LoVo (cell line): ENCODE results near the gene P3H2.

Experiments
- DNase-seq: peaks from one replicate; pipeline ENCODE4 v3.0.0-alpha.2; 2016; ENCODE audit warnings: low spot score

The P3H2 gene

DNA sequence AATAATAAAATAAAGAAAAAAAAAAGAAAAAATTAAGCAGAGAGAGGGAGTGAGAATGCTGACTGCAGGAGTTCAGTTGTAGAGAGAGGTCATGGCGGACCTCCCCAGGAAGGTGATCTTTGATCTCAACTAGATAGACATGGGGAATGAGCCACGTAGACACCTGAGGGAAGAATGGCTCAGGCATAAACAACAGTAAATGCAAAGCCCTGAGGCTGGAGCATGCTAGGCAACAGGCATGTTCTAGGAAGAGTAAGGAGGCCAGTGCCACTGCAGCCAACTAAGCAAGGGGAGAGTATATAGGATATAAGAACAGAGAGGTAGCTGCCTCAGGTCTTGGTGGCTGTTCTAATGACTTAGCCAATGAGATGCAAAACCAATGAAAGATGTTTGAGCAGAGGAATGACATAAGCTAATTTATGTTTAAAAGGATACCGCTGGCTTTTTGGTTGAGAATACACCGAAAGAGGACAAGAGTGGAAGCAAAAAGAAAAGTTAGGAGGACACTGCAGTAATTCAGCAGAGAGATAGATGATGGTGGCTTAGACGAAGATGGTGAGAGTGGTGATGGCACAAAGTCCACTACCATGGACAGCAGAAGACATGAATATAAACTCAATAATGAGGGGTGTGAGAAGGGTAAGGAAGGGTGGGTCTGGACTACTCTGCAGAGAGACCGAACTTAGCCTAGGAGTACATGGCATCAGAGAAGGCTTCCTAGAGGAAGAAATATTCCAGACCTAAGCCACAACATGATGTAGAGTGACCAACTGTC, 174.6 kb downstream of the P3H2 start:
- no peak for DNase-seq

GRCh38 chr3:189944285-189945145, 176.2 kb downstream of the P3H2 start:
- DNase-seq = peak; percentile 77

- DNase-seq = no peak
Observed at GRCh38 chr3:189942948-189943347, 177.7 kb downstream of the P3H2 start.

- DNase-seq = peak; percentile 61
Observed at GRCh38 chr3:189941679-189942078, 179.0 kb downstream of the P3H2 start.

DNA sequence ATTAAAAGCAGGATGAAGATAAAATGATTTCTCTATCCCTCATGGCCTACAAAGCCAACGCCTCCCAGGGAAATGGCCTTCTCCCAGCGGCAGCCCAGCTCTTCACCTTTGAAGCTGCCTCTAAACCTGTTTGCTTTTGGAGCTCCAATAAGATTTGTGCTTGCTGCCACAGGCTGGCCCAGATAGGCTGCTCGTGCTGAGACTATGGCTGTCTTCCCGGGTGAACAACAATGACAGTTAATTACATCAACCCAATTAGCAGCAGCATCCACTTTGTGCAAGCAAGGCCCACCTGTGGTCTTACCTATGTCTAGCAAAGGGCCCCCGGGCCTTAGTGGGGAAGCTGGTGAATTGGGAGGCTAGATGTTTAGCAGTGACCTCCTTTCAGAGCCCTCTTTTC, 179.6 kb downstream of the P3H2 start:
- DNase-seq = peak; percentile 11

- DNase-seq = peak; percentile 94
Observed at GRCh38 chr3:189937302-189938127, 183.2 kb downstream of the P3H2 start.

DNA sequence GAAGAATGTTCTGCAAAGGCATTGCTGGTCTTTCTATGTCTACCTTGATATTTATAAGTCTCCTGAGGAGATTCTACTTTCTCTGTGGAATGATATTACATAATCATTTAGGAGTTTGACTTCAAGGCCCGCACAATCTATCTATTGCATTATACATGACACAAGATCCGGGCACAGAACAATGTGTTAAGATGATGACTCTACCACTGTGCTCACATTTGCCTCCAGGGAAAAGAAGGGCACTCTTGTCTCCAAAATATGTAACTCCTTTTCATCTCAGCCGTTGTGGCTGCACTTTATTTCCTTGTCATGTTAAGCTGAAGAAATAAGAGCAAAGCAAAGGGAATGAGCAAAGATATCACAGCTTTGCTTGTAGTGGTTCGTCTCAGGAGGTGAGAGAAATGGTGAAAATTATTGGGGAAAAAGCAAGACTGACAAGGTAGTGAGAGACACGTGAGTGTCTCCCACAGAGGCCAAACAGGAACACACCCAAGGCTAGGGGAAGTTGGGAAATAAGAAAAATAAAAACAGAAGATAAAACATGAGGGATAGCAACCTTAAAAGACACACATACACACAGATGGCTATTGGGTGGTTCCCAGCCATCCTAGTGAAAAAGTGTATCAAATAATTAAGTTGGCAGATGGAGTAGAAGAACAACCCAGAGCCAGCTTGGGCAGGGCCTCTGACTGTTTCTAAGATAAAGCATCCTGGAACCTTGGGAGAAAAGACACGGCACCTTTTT, 184.3 kb downstream of the P3H2 start:
- DNase-seq = no peak

DNA sequence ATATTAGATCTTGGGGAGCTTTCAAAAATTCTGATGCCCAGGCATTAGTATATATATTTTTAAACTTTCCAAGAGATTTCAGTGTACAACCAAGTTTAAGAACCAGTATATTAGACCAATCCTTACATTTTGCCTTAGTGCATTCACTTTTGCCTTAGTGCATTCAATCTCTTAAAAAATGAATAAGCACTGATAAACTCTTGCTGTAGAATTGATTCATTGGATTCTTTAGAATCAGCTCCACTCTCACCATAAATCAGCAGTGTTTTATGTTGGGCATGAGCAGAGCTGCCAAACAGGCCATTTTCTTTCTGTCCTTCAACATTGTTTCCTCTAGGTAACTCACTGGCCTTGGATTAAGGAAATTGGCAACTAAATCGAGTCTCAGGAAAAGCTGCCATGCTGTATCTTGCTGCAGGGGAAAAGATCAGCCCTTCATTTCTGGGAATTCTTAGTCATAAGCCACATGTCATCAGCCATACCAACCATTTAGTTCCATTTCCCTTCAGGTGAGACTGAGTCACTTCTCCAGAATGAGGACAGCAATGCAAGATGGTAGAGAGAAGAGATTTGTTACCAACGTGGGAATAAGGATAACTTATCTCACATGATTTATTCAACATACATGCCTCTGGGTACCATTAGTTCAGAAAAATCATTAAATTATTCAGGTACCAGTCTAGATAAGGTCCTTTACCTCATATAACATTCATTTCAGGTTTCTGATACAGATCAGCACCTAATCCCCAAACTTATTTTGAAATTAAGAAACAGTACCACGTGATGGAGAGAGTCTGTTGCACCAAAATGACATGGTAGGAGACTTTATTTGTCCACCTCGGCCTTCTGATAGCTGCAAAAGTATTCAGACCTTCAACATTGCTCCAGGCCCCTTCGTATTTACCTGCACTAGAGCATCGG, 192.5 kb downstream of the P3H2 start:
- DNase-seq = no peak

DNA sequence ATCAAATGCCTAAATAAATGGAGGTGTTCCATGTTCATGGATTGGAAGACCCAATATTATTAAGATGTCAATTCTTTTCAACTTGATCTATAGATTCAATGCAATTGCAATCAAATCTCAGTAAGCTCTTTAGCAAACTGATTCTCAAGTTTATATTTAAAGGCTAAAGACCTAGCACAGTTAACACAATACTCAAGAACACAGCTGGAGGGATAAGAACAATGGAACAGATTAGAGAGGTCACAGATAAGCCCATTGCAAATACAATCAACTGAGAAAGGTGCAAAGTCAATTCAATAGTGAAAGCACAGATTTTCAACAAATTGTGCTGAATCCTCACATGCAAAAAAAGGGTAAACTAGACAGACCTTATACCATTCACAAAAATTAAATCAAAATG, 198.9 kb downstream of the P3H2 start:
- no peak for DNase-seq

GRCh38 chr3:189914799-189915198, 205.9 kb downstream of the P3H2 start:
- peak; percentile 24 for DNase-seq

GRCh38 chr3:189911001-189911400, 209.7 kb downstream of the P3H2 start:
- DNase-seq = no peak

DNA sequence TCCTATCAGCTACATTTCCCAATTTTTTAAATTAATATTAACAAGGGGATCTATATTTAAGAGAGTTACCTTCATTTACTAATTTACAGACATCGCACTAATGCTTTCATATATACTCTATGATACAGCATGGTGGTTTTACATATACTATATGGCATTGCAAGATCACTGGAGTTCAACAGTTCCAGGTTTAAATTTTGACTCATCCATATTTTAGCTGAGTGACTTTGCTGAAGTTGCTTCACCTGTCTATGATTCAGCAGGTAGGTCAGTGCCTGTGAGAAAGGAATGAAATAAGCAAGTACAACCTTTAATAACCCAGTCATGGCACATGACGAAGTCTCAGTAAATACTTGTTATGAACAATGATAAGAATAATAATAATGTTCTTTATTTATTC, 211.1 kb downstream of the P3H2 start:
- DNase-seq = peak; percentile 23

DNA sequence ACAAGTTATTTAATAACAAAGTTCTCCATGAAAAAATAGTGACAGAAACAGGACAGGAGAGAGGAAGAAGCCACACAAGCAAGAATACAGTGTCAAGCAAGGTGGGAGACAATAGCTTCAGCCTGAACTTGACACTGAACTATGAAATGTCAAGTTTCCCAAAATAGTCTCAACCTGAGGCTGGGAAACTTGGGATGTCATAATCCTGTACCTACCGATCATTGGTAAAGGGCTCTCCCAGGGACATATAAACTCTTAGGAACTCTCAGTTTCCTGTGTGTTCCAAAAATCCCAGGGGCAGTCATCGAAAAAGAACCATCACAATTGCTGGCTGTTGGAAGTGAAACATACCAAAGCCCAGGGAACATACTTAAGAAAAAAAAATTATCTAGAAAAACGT, 211.6 kb downstream of the P3H2 start:
- no peak for DNase-seq

GRCh38 chr3:189908646-189909045, 212.1 kb downstream of the P3H2 start:
- DNase-seq = peak; percentile 51

- no peak for DNase-seq
Observed at GRCh38 chr3:189907803-189908202, 212.9 kb downstream of the P3H2 start.
